ENCODE results near the gene ZDHHC14.

DNA sequence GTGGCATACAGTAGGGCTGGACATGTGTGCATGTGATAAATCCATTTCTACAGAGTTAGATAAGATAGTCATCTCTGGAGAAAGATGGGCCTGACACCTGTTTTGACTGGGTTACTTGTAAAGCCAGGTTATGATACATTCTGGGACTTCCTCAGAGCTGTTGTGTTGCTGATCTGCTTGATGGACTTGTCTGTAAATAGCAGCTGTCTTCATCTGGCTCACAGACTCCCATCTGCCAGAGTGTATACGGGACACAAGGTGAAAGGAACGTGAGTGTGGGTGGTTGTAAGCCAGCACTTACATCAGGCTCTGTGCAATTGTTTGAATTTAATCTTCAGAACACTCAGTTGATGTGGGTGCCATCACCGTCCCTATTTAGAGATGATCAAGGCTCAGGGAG, 49.8 kb downstream of the ZDHHC14 start:
- TF ChIP-seq POLR2AphosphoS5 (IDR thresholded peaks at IDR 0.05; ENCODE audit: low read depth) (no peak), EZH2phosphoT487 (IDR thresholded peaks at IDR 0.05; ENCODE audit: unreplicated experiment) (no peak), EZH2 (IDR thresholded peaks at IDR 0.05; ENCODE audit: low read depth, unreplicated experiment) (no peak), CREB1 (CRISPR knock-in tag; IDR thresholded peaks at IDR 0.05; ENCODE audit: low read depth) (no peak), STAT1 (IDR thresholded peaks at IDR 0.05; ENCODE audit: unreplicated experiment) (no peak)
- TF ChIP-seq, protein P1, sequence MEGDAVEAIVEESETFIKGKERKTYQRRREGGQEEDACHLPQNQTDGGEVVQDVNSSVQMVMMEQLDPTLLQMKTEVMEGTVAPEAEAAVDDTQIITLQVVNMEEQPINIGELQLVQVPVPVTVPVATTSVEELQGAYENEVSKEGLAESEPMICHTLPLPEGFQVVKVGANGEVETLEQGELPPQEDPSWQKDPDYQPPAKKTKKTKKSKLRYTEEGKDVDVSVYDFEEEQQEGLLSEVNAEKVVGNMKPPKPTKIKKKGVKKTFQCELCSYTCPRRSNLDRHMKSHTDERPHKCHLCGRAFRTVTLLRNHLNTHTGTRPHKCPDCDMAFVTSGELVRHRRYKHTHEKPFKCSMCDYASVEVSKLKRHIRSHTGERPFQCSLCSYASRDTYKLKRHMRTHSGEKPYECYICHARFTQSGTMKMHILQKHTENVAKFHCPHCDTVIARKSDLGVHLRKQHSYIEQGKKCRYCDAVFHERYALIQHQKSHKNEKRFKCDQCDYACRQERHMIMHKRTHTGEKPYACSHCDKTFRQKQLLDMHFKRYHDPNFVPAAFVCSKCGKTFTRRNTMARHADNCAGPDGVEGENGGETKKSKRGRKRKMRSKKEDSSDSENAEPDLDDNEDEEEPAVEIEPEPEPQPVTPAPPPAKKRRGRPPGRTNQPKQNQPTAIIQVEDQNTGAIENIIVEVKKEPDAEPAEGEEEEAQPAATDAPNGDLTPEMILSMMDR (conservative IDR thresholded peaks at IDR 0.05; ENCODE audit: low read depth in 2 of 2) = no peak
